NCI-H2227 treated with DMSO at 0.1 percent for 48 hours (cell line): ENCODE results near the gene RBM34.
"Not testable (repeated sequence)": the region's sequence is repeated elsewhere in the genome, so short reads cannot be mapped to it uniquely, and the experiment has no call there.

Experiments
- DNase-seq: peaks from one replicate; lab custom pipeline; 2025; lab: John Stamatoyannopoulos, UW

RBM34 gene

GRCh38 chr1:235112297-235113182, 48.5 kb downstream of the RBM34 start:
- DNase-seq = no peak

GRCh38 chr1:235111107-235111506, 49.9 kb downstream of the RBM34 start:
- DNase-seq = no peak

- no peak for DNase-seq
These were observed 52.2 kb downstream of the RBM34 start for GRCh38 chr1:235108876-235109275.

- no peak for DNase-seq
These were observed 52.9 kb downstream of the RBM34 start for GRCh38 chr1:235108185-235108593.

GRCh38 chr1:235107368-235108184, 53.5 kb downstream of the RBM34 start:
- DNase-seq = no peak

- DNase-seq = no peak
These were observed 54.6 kb downstream of the RBM34 start for GRCh38 chr1:235106457-235106856.

GRCh38 chr1:235105051-235106043, 55.7 kb downstream of the RBM34 start:
- DNase-seq = peak; percentile 75

- no peak for DNase-seq
These were observed 58.0 kb downstream of the RBM34 start for GRCh38 chr1:235102993-235103411.

- no peak for DNase-seq
These were observed 58.8 kb downstream of the RBM34 start for GRCh38 chr1:235102259-235102582.

GRCh38 chr1:235101558-235102258, 59.3 kb downstream of the RBM34 start:
- DNase-seq = no peak

- no peak for DNase-seq
These were observed 60.8 kb downstream of the RBM34 start for GRCh38 chr1:235100194-235100772.

GRCh38 chr1:235098991-235099390, 62.1 kb downstream of the RBM34 start:
- no peak for DNase-seq

GRCh38 chr1:235098547-235098946, 62.5 kb downstream of the RBM34 start:
- DNase-seq = no peak

GRCh38 chr1:235097501-235097900, 63.5 kb downstream of the RBM34 start:
- DNase-seq = not testable (repeated sequence)

- no peak for DNase-seq
These were observed 65.0 kb downstream of the RBM34 start for GRCh38 chr1:235095938-235096562.

- no peak for DNase-seq
These were observed 67.1 kb downstream of the RBM34 start for GRCh38 chr1:235093696-235094592.

- no peak for DNase-seq
These were observed 67.9 kb downstream of the RBM34 start for GRCh38 chr1:235093013-235093695.

- DNase-seq = not testable (repeated sequence)
These were observed 68.6 kb downstream of the RBM34 start for GRCh38 chr1:235092415-235092814.

GRCh38 chr1:235092045-235092406, 69.0 kb downstream of the RBM34 start:
- not testable (repeated sequence) for DNase-seq
